HepG2 (cell line): ENCODE results near the gene GRK3. TPM values are rescaled to one million over a fixed set of nuclear protein-coding genes. Genes with fewer than 3 reads are reported as not detected.

Experiments
- ATAC-seq: fragments of 200-7000 bp; cut with Tn5 transposase; 3 replicates; pipeline ENCODE4 v1.9.1; 2020; ENCODE audit warnings: mild to moderate bottlenecking, moderate library complexity
- BruUV-seq: library from RNA; stranded (reverse); fragments of 400-500 nt; replicated peaks from 2 replicates; lab custom pipeline; 2021; lab: Mats Ljungman, UMichigan
- CTCF ChIA-PET: fragments of 300-600 bp; formaldehyde crosslinking; extraction: SDS; loops from one replicate; lab custom pipeline; 2021; ENCODE audit warnings: low total read pairs, inconsistent platforms, low intra/inter-chr PET ratio; lab: Yijun Ruan, JAX
- POLR2A ChIA-PET: fragments of 350-600 bp; sonication (Branson Sonifier 250); formaldehyde crosslinking; loops from one replicate; lab custom pipeline; 2020; ENCODE audit warnings: antibody characterized with exemption, inconsistent platforms; lab: Yijun Ruan, JAX
- DNase-seq: peaks from one replicate; pipeline ENCODE4 v3.0.0-alpha.2; 2015; ENCODE audit warnings: low spot score
- FAIRE-seq: peaks from 3 replicates; lab custom pipeline; 2011; peaks lifted over from hg19 to GRCh38; lab: Jason Lieb, UNC
- H2AFZ ChIP-seq: one replicate; pipeline ENCODE4 v1.6.1; 2011; ENCODE audit warnings: low read length, inconsistent platforms
- H3K27ac ChIP-seq: fragments of 300-600 bp; 3 replicates; pipeline ENCODE4 v1.8.0; 2011; ENCODE audit warnings: mixed run types, mild to moderate bottlenecking, mixed read lengths, low read length, inconsistent platforms; ENCODE audit not compliant: insufficient read depth; ENCODE audit errors: extremely low read length
- H3K27me3 ChIP-seq, 2 experiments: fragments of 200-600 bp in 1 of 2; 2 replicates in 1 of 2; 3 replicates in 1 of 2; pipeline versions ENCODE4 v1.6.0 to v1.8.0; 2011; ENCODE audit warnings: low read length in 2 of 2, mild to moderate bottlenecking in 2 of 2, moderate library complexity in 2 of 2, inconsistent platforms in 1 of 2; ENCODE audit not compliant: insufficient read depth in 2 of 2, control insufficient read depth in 1 of 2
- H3K36me3 ChIP-seq, 2 experiments: fragments of 200-600 bp in 1 of 2; replicated peaks in 1 of 2; 2 replicates in 1 of 2; 3 replicates in 1 of 2; pipeline versions ENCODE4 v1.5.1 to v1.8.0; 2011; ENCODE audit warnings: low read length in 2 of 2, inconsistent platforms in 1 of 2; ENCODE audit not compliant: insufficient read depth in 2 of 2, control insufficient read depth in 1 of 2
- H3K4me1 ChIP-seq: 2 replicates; pipeline ENCODE4 v1.5.1; 2012; ENCODE audit warnings: low read length, inconsistent platforms; ENCODE audit not compliant: insufficient read depth
- H3K4me2 ChIP-seq: 2 replicates; pipeline ENCODE4 v1.6.0; 2011; ENCODE audit warnings: low read depth, low read length, inconsistent platforms
- H3K4me3 ChIP-seq, 3 experiments: fragments of 200-600 bp in 1 of 3; sonication (generic), shearing (Covaris generic) in 1 of 3; replicated peaks in 1 of 3; 2 replicates each; pipeline ENCODE4 v1.5.1; 2011 to 2016; ENCODE audit warnings: low read length in 3 of 3, inconsistent platforms in 2 of 3, low read depth in 2 of 3, mild to moderate bottlenecking in 2 of 3, control low read depth in 1 of 3, mixed read lengths in 1 of 3; ENCODE audit not compliant: insufficient read depth in 1 of 3
- H3K79me2 ChIP-seq: one replicate; pipeline ENCODE4 v1.6.1; 2011; ENCODE audit warnings: low read length, inconsistent platforms; ENCODE audit not compliant: insufficient read depth
- H3K9ac ChIP-seq: 2 replicates; pipeline ENCODE4 v1.6.0; 2011; ENCODE audit warnings: mild to moderate bottlenecking, low read depth, low read length, inconsistent platforms; ENCODE audit not compliant: insufficient read depth
- H3K9me3 ChIP-seq: 2 replicates; pipeline ENCODE4 v1.5.1; 2012; ENCODE audit warnings: mild to moderate bottlenecking, low read length
- H4K20me1 ChIP-seq: 2 replicates; pipeline ENCODE4 v1.6.0; 2011; ENCODE audit warnings: inconsistent platforms, mild to moderate bottlenecking, low read length, moderate library complexity; ENCODE audit not compliant: insufficient read depth
- ASH2L ChIP-seq: fragments of 300-600, 200-600 bp; sonication (generic); IDR thresholded peaks from 2 replicates; pipeline ENCODE4 v1.7.0; 2017; ENCODE audit warnings: low read depth, mild to moderate bottlenecking, moderate library complexity, mixed read lengths, low read length; ENCODE audit not compliant: insufficient read length
- DMAP1 ChIP-seq: IDR thresholded peaks from 2 replicates; pipeline ENCODE4 v1.6.1; 2016
- HNF4G ChIP-seq, 2 experiments: sonication (generic) in 1 of 2; formaldehyde crosslinking in 1 of 2; IDR thresholded peaks; 2 replicates each; pipeline versions ENCODE4 v1.4.0 to v1.6.1; 2011 to 2020; ENCODE audit warnings: borderline replicate concordance in 2 of 2, low read depth in 2 of 2, mild to moderate bottlenecking in 2 of 2, low read length in 1 of 2, missing genetic modification reagents in 1 of 2, moderate library complexity in 1 of 2
- JUN ChIP-seq: sonication (generic); formaldehyde crosslinking; IDR thresholded peaks from 2 replicates; pipeline ENCODE4 v1.4.0; 2020; ENCODE audit warnings: mild to moderate bottlenecking, missing genetic modification reagents
- POLR2G ChIP-seq: fragments of 200-400 bp; formaldehyde crosslinking; IDR thresholded peaks from 2 replicates; pipeline ENCODE4 v1.6.1; 2018; ENCODE audit warnings: mild to moderate bottlenecking, low read depth, low read length, moderate library complexity
- RFX5 ChIP-seq: IDR thresholded peaks from 2 replicates; pipeline ENCODE4 v1.6.1; 2011; ENCODE audit warnings: low read depth, low read length, improper control_type of control experiment
- SNRNP70 ChIP-seq: fragments of 200-400 bp; formaldehyde crosslinking; IDR thresholded peaks from 2 replicates; pipeline ENCODE4 v1.6.1; 2017; ENCODE audit warnings: mild to moderate bottlenecking, low read depth, low read length, moderate library complexity
- WIZ ChIP-seq: sonication (generic); formaldehyde crosslinking; IDR thresholded peaks from 2 replicates; pipeline ENCODE4 v1.5.1; 2020; ENCODE audit warnings: mild to moderate bottlenecking, missing genetic modification reagents
- ZNF10 ChIP-seq: sonication (generic); formaldehyde crosslinking; IDR thresholded peaks from 2 replicates; pipeline ENCODE4 v1.4.0; 2020; ENCODE audit warnings: mild to moderate bottlenecking, low read depth, missing genetic modification reagents, borderline replicate concordance
- ZNF484 ChIP-seq: sonication (generic); formaldehyde crosslinking; IDR thresholded peaks from 2 replicates; pipeline ENCODE4 v1.5.1; 2020; ENCODE audit warnings: mild to moderate bottlenecking, low read depth, missing genetic modification reagents, borderline replicate concordance
- ZNF790 ChIP-seq: sonication (generic); formaldehyde crosslinking; IDR thresholded peaks from 2 replicates; pipeline ENCODE4 v1.8.0; 2022; ENCODE audit warnings: missing genetic modification reagents, mild to moderate bottlenecking, borderline replicate concordance
- ZZZ3 ChIP-seq: sonication (generic); formaldehyde crosslinking; IDR thresholded peaks from 2 replicates; pipeline ENCODE4 v1.4.0; 2020; ENCODE audit warnings: missing genetic modification reagents, mild to moderate bottlenecking, borderline replicate concordance
- WGBS: methylation state at CpG from one replicate; pipeline ENCODE4 v1.1.6; 2017; ENCODE audit warnings: low lambda C conversion rate; 5-methylcytosine and 5-hydroxymethylcytosine counted together
- in situ Hi-C: cut with HindIII; loops from 2 replicates; pipeline ENCODE4 v1.10.0; 2017; ENCODE audit warnings: low pct_unique_long_range_greater_than_20kb; ENCODE audit not compliant: extremely low pct_ligation_motif_present
- intact Hi-C: fragments of 100-400 bp; cut with micrococcal nuclease; formaldehyde crosslinking; loops from one replicate; pipeline ENCODE4 v1.10.0; 2022; ENCODE audit not compliant: unreplicated experiment
- polyA plus RNA-seq, 8 experiments: library from polyadenylated mRNA; depleted of rRNA in 3 of 8; stranded (reverse) in 7 of 8; unstranded in 1 of 8; fragments of >200 nt; fragmentation: Illumina TruSeq in 4 of 8; extraction: Trizol in 4 of 8; gene quantifications; 2 replicates each; pipeline versions ENCODE4 v1.2.1 to v1.2.3, GENCODE V29; 2011 to 2016; ENCODE audit warnings: low read depth in 4 of 8, missing spikeins in 1 of 8, mixed read lengths in 1 of 8; ENCODE audit not compliant: insufficient read depth in 1 of 8
- total RNA-seq, 5 experiments: library from RNA; depleted of rRNA; stranded (reverse); fragments of >200 nt; fragmentation: Illumina TruSeq; extraction: Trizol; gene quantifications; 2 replicates each; pipeline ENCODE4 v1.2.3, GENCODE V29; 2016; ENCODE audit warnings: low read depth in 1 of 5
- TF ChIP-seq, protein P1 (sequence below): sonication (generic); formaldehyde crosslinking; conservative IDR thresholded peaks from 2 replicates; pipeline ENCODE4 v1.4.0; 2020; ENCODE audit warnings: missing genetic modification reagents
- TF ChIP-seq, protein P2 (sequence below): sonication (generic); formaldehyde crosslinking; IDR thresholded peaks from 2 replicates; pipeline ENCODE4 v1.8.0; 2022; ENCODE audit warnings: missing genetic modification reagents, mild to moderate bottlenecking, borderline replicate concordance

Gene GRK3
- total and polyA plus RNA-seq, 2 of the 13 experiments (the other 11 are each of a cell fraction or from before 2014, with no cell fraction given) = 8.5 to 16.7 TPM

DNA sequence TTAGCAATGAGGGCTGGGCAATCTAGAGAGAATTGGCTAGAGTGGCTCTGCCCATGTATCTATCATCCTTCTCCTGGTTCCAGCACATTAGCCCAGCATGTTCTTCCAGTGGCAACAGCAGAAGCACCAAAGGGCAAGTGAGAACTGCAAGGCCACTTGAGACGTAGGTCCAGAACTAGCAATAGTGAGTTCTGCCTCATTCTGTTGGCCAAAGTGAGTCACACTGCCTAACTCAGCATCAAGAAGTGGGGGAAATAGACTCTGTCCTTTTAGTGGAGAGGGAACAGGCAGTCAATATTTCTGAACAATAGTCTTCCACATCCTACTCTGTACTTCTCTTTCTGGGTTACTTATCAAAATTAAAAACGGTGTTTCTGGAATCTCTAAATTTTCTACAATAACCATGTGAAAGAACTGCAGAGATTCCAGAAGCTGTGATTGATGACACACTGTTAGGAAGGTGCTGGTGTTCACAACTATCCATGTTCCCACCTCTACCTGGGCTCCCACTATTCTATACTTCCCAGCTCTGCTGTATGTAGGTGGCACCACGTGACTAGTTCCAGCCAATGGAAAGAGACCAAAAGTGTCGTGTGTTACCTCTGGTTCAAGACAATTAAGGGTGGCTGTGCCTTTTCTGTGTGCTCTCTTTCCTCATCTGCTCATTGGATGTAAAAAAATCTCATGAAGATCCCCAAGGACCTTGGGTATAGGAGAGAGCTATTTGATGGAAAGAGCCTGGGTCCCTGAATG is 23.4 kb upstream of the GRK3 start:
- no peak overlapping the region for H3K9ac ChIP-seq
- H3K4me1 ChIP-seq = peaks cover 34% of the 10 kb centered on the region
- no peaks in the 10 kb centered on the region for H3K36me3 ChIP-seq
- in situ Hi-C loops = no loop called here
- WGBS = 71% methylated on average over 4 of the region's 4 CpGs
- intact Hi-C loops = loop anchor here (5.0 kb wide), 2 partner anchors 79 to 231 kb away; no protein-coding TSS in a partner anchor
- no TSS peak for BruUV-seq
- no peak for ATAC-seq
- no peaks in the 10 kb centered on the region for H3K79me2 ChIP-seq
- no peak overlapping the region for H3K4me3 ChIP-seq
- no peak overlapping the region for H2AFZ ChIP-seq
- H3K27ac ChIP-seq = no peak overlapping the region
- no peaks in the 10 kb centered on the region for H3K9me3 ChIP-seq
- H3K27me3 ChIP-seq = no peaks in the 10 kb centered on the region; a peak in 2 of 5 replicates
- no peak for TF ChIP-seq SNRNP70
- no peak for TF ChIP-seq ASH2L
- no peak for TF ChIP-seq ZNF10 (CRISPR knock-in tag)
- no peak for TF ChIP-seq RFX5
- DNase-seq = no peak
- FAIRE-seq = no peak
- ChIA-PET POLR2A (no interaction called here), CTCF (no interaction called here)
- no peak overlapping the region for H3K4me2 ChIP-seq
- no peaks in the 10 kb centered on the region for H4K20me1 ChIP-seq

DNA sequence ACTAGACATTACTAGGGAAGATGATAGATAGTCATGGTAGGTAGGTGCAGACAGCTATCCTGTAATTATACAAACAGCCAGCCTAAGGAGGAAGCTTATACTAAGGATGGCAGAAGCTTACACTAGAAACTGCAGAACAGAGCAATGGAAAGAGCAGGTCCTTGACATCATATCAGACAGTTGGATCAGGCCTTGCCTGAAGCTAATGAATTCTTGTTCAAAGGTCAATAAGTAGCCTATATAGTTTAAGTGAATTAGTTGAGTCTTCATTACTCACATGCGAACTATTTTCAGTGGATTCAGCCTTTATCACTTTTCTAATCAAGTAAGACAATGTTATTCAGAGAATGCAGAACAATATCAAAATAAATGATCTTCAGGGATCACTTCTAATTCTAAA is 22.3 kb upstream of the GRK3 start:
- DNase-seq (no peak), FAIRE-seq (no peak), ATAC-seq (no peak)
- BruUV-seq = no TSS peak
- ChIA-PET POLR2A (no interaction called here), CTCF (no interaction called here)
- no peaks in the 10 kb centered on the region for H3K36me3 ChIP-seq
- no peak overlapping the region for H3K27ac ChIP-seq
- intact Hi-C loops = loop anchor here (5.0 kb wide), 2 partner anchors 80 to 230 kb away; no protein-coding TSS in a partner anchor
- peaks cover 44% of the 10 kb centered on the region for H3K4me1 ChIP-seq
- in situ Hi-C loops = no loop called here
- H2AFZ ChIP-seq = no peak overlapping the region
- no peaks in the 10 kb centered on the region; a peak in 2 of 5 replicates for H3K27me3 ChIP-seq
- H3K9me3 ChIP-seq = no peaks in the 10 kb centered on the region
- H3K4me2 ChIP-seq = no peak overlapping the region
- no peaks in the 10 kb centered on the region for H4K20me1 ChIP-seq
- WGBS = 77% methylated on average over 1 of the region's 1 CpG
- no peaks in the 10 kb centered on the region for H3K79me2 ChIP-seq
- no peak overlapping the region for H3K9ac ChIP-seq
- no peak overlapping the region for H3K4me3 ChIP-seq
- TF ChIP-seq, protein P1, sequence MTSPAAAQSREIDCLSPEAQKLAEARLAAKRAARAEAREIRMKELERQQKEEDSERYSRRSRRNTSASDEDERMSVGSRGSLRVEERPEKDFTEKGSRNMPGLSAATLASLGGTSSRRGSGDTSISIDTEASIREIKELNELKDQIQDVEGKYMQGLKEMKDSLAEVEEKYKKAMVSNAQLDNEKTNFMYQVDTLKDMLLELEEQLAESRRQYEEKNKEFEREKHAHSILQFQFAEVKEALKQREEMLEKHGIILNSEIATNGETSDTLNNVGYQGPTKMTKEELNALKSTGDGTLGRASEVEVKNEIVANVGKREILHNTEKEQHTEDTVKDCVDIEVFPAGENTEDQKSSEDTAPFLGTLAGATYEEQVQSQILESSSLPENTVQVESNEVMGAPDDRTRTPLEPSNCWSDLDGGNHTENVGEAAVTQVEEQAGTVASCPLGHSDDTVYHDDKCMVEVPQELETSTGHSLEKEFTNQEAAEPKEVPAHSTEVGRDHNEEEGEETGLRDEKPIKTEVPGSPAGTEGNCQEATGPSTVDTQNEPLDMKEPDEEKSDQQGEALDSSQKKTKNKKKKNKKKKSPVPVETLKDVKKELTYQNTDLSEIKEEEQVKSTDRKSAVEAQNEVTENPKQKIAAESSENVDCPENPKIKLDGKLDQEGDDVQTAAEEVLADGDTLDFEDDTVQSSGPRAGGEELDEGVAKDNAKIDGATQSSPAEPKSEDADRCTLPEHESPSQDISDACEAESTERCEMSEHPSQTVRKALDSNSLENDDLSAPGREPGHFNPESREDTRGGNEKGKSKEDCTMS (CRISPR knock-in tag) = no peak
- TF ChIP-seq, protein P2, sequence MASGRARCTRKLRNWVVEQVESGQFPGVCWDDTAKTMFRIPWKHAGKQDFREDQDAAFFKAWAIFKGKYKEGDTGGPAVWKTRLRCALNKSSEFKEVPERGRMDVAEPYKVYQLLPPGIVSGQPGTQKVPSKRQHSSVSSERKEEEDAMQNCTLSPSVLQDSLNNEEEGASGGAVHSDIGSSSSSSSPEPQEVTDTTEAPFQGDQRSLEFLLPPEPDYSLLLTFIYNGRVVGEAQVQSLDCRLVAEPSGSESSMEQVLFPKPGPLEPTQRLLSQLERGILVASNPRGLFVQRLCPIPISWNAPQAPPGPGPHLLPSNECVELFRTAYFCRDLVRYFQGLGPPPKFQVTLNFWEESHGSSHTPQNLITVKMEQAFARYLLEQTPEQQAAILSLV = no peak
- TF ChIP-seq WIZ (CRISPR knock-in tag) (no peak), JUN (no peak), POLR2G (no peak), ZNF484 (CRISPR knock-in tag) (no peak), HNF4G (IDR thresholded peaks at IDR 0.05; ENCODE audit: borderline replicate concordance, low read depth, low read length) (no peak), HNF4G (CRISPR knock-in tag; IDR thresholded peaks at IDR 0.05; ENCODE audit: borderline replicate concordance, low read depth) (no peak), DMAP1 (CRISPR knock-in tag) (no peak), ZNF790 (CRISPR knock-in tag) (no peak), ZZZ3 (CRISPR knock-in tag) (no peak)
